HG03135 (cell line): Measurements from ENCODE around the gene MKI67.
A peak's percentile ranks its signal among the peaks of the same experiment; 100 is the strongest.

Source experiments
- ATAC-seq: cut with Tn5 transposase; IDR thresholded peaks from one replicate; pipeline ENCODE4 v1.9.1; 2021; ENCODE audit warnings: mild to moderate bottlenecking, moderate library complexity; ENCODE audit not compliant: unreplicated experiment

MKI67 gene

DNA sequence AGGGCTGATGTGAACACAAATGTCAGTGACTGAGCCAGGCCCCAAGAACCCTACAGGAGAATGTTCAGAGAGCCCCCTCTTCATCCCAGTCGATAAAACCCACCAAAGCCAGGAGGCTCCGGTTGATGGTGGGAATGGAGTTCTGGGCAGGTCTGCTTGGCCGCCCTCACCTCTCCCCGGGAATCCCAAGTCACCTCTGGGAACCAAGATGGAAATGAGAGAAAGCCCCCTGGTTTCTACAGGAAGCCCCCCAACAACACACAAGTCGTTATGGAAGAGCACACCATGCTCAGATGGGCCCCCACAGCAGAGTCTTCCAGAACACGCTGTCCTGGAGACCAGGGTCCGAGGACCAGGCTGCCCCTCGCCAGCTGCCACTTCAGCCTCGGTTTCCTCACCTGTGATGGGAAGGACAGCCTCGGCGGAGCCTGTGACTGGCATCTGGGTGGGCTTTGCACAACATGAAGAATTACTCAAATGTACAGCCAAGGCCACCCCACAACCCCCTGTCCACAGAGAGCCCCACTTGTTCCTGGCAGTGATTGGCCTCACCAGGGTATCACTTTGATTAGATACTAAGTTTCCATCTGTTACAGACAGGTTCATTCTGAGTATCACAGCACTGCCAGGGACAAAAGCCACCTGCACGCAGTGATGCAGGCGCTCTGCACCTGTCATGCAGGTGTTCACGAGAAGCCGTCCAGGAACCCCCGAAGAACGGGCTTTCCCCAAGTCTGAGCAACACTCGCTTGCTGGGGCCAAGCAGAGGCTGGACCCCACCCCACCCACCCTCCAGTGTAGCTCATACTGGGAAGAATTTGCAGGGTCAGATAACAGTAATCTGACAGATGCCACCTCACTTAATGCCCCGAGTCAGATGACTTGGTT, 57.6 kb downstream of the MKI67 start:
- ATAC-seq, result no peak

- ATAC-seq, result no peak
Measured at GRCh38 chr10:128067691-128068397, 58.4 kb downstream of the MKI67 start.

DNA sequence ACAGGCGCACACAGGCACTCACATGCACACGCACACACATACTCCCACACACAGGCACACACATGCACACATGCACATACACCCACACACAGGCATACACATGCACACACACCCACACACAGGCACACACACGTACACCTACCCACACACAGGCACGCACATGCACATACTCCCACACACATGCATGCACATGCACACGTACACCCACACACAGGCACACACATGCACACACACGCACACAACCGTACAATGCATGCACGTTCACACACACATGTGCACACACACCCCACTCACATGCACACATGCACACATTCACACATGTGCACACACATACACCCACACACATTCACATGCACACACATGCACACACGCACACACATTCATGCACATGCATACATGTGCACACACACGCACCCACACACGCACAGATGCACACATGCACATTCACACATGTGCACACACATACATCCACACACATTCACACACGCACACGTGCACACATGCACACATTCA, 59.3 kb downstream of the MKI67 start:
- ATAC-seq, result no peak

DNA sequence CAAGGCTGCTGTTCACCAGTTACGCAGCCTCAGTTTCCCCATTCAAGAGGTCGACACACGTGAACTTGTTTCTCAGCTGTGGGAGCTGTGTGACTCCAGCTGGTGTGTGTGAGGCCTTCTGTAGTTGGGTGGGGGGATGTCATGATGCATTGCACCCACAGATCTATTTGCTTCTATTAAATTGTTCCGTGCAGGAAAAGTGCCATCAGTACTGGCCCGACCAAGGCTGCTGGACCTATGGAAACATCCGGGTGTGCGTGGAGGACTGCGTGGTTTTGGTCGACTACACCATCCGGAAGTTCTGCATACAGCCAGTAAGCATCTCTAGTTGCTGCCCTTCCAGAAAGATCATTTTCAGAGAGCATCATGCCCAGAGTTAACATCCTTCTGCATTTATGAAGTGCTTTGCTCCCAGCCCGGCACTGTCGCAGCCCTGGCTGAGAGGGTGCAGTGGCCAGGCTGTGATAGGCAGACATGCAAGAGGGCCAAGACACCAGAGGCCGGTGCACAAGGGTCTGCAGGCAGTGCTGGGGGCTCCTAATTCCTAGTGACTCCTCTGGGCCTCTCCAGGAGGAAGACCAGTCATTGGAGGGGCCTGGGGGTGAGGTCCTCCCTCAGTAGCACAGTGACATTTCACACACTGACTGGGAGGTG, 60.2 kb downstream of the MKI67 start:
- ATAC-seq, result no peak

DNA sequence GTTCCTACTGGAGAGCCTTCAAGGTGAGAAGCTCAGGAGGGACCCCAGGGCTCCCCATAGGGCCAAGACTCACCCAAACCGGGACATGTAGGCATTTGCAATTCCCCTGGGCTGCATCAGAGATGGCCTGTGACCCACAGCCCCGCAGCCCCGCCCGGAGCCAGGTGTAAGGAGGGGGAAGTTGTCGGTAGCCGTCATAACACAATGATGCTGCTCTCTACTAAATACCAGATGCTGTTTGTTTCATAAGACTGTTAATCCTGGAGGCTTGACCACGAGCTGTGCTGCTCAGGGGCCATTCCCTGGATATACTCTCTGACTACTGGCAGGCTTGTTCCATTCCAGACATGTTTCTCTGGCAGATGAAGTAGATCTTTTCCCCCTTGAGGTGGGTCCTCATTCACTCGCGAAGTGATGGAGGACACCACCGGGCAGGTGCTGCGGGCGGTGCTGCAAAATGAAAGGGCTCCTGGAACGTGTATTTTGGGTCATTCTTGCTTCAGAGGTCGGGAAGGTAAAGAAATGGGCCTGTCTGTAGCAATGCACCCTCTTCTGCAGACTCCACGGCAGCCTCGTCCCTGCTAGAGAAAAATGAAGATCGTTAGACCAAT, 61.1 kb downstream of the MKI67 start:
- peak; percentile 53 for ATAC-seq

DNA sequence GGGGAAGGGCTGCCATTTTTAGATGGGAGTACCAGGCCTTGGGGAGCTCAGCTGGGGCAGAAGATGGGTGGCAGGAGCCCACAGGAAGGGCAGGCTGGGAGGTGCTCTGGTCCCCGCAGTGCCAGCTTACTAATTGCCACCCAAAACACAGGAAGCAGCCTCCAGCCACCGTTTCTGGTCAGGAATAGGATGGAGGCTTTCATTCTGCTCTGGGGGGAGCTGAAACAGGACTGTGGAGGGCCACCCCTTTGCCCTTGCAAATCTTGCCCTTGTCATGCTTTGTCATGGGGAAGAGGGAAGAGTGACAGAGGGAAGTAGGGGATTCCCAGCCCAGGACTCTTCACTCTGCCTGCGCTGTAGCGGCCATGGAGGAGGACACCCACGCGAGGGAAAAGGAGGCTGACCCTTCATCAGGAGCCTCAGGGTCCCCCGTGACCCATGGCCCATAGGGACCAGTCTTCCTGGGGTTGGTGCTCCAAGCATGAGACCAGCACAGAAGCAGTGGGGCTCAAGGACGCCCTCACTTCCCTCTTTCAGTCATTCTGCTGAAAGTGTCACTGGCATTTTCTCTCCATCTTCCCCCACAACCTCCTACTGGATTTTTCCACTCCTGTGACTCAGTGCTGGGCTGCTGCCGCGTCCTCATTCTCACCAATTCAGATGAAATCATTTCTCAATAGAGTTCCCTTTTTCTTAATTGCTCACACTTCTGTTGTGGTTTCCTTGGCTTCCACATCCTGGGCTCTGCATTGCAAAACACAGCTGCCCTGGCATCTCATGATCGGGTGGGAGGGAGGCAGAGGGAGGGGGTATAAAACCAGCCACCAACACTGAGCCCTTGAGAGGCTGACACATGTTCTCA, 61.9 kb downstream of the MKI67 start:
- ATAC-seq, result peak; percentile 54

- ATAC-seq, result peak; percentile 26
Measured at GRCh38 chr10:128063736-128064107, 62.5 kb downstream of the MKI67 start.

- ATAC-seq, result peak; percentile 31
Measured at GRCh38 chr10:128062881-128063563, 63.2 kb downstream of the MKI67 start.

- no peak for ATAC-seq
Measured at GRCh38 chr10:128062331-128062880, 63.8 kb downstream of the MKI67 start.

DNA sequence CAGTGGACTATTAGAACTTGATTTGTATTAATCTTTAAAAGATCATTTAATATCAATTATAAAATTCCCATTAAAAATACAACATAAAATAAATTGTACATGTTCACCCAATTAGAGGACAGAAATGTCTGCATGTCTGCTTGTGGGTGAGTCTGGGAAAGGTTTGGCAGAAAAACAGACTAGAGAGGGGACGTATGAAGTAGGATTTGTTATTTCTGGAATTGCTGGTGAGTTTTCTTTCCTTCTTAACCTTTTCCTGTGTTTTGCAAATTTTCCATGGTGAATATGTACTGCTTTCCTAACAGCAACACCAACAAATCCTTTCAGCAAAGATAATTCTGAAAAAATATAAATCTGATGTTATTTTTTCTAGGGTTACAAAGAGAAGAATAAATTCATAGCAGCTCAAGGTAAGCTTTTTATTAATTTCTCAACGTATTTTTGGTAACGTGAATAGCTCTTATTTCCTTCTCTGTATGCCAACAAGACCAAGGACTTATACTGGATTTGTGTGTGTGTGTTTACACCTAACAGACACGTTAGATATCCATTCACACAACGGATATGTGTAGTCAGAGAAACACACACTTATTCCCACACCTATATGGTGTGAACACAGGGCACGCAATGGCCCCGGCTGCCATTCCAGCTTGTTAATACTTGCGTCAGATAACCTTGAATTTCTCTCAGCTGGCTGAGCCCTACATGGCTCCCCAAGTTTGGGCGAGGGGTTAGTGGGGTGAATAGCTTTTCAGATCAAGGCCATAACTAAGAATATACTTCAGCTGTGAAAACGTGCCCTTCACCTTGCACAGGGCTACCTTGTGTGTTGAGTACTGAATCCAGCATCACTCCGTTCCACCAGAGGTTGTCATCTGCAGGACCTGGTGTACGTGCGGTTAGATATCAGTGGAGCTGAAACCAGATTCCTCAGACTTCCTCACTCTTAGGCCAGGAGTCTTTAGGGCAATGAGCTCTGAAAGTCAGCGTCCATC, 64.6 kb downstream of the MKI67 start:
- no peak for ATAC-seq

- no peak for ATAC-seq
Measured at GRCh38 chr10:128060341-128061250, 65.6 kb downstream of the MKI67 start.

GRCh38 chr10:128059982-128060293, 66.3 kb downstream of the MKI67 start:
- ATAC-seq, result no peak

DNA sequence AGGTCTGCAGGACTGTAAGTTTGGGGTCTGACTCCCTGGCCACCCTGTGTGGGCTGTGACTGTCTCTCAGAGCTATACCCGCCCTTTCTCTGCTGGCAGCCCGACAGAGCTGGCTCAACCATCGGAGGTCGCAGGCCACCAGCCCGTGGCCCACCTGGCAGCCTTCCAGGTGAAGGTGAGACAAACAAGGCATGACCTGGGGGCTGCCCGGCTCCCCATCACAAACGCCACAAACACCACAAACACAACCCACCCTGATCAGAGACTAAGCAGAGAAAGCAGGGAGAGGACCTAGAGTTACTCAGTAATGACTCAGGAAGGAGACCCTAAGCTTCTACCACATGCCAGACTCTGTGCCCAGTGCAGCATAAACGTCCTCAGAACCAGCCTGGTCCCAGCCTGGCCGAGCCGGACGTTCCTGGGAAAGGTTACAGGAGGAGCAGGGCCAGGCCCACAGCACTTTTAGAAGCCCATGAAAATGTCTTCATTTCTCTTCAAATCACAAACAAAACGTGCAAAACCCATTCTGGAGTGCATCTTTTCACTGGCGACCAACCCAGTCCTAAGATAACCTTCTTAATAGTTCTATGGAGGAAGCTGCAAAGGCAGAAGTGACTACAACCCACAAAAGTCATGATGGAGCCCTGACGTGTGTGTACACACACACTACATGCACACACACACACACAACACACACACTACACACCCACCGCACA, 66.8 kb downstream of the MKI67 start:
- ATAC-seq, result no peak

DNA sequence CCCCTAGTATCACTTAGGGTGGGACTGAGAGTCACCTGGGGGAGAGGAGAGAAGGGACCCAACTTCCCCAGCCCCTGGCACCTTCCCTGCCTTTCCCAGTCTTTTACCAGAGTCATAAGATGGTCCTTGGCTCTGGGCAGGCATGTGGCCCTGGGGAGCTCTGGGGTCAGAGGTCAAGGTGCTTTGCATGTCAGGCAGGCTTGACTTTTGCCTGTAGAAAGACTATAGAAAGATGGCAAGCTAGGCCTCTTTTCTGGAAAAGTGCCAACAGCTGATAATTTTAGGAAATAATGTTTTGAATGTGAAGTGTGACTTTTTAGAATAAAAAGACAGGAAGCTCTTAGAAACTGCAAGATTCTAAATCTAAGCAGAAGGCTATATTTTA, 67.5 kb downstream of the MKI67 start:
- no peak for ATAC-seq

- ATAC-seq, result no peak
Measured at GRCh38 chr10:128058106-128058749, 68.0 kb downstream of the MKI67 start.
